Hippocampal formation (tissue), 2 donors: ENCODE results near the gene RBBP5.
"Not testable (repeated sequence)": the region's sequence is repeated elsewhere in the genome, so short reads cannot be mapped to it uniquely, and the experiment has no call there.

ENCODE experiments used
- DNase-seq, 2 donors: peaks; one replicate each; lab custom pipeline; 2025; lab: John Stamatoyannopoulos, UW

RBBP5 gene

GRCh38 chr1:205121660-205122488, at the start of gene RBBP5:
RBBP5 (minus strand) TSS chr1:205121978; CDS start chr1:205121873, 105 bp downstream.
- DNase-seq: peak; percentile 89 to 96

DNA sequence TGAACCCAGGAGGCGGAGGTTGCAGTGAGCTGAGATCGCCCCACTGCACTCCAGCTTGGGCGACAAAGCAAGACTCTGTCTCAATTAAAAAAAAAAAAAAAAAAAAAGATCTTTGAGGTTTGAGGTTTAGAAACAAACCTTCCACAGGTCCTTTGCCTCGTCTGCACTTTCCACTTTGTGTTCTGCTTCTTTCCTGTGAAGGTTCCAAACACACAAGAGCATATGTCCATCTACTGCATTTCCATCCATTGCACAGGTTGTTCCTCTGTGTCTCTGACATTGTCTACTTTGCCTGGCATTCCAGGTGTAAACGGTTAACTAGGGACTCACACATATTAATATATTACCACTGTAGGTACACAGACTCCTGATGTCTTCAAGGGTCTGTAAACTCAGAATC, 49.6 kb upstream of the RBBP5 start:
- DNase-seq: no peak

GRCh38 chr1:205170532-205171269, 48.9 kb upstream of the RBBP5 start:
- DNase-seq: no peak

DNA sequence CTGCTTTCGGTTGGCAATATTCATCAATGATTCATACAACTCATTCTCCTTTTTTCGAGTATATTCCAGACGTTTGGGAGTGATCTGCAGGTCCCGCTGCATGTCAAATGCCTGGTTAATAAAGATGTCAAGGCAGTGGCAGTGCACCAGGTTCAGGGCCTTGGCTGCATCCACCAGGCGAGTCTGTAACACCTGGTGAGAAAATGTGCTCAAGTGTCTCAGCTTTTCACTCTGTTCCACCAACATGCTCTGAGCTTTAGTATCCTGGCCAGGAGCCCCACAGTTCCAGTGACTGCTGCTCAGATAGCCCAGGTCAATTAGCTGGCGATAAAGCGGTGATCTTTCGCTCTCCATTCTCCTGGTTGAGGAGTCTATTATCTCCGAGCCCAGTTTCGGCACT, 47.5 kb upstream of the RBBP5 start:
- DNase-seq: no peak

DNA sequence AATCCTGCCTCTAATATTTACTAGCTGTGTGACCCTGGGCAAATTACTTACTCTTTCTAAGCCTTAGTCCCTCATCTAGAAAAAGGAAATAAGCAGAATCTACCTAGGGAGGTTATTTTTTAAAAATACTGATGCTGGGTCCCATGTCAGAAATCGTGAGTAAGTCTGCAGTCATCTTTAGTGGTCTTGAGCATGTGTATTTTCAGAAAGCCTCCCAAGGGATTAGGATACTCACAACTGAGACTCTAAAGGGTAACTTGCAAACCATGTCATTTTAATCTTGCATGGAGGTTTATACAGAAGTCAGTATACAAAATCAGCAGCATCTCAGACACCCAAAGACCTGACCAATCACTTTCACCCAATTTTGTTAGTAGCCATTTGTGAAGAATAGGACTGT, 46.5 kb upstream of the RBBP5 start:
- no peak for DNase-seq

DNA sequence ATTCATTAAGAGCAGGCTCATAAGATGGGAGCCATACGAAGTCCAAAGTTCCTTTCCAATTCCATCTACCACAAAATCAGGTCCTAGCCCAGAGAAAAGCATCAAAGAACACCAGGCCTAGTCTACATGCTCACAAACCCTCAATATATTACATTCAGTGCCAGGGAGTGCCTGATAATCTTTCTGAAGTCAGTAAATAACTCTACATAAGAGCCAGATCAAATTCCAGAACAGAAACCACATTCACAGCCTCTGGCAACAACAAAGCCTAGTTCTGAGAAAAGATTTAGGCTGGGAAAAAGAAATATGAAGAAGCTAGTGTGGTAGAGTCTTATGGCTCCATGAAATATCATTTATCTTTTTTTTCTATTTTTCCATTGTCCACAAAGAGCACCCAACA, 40.5 kb upstream of the RBBP5 start:
- no peak for DNase-seq

DNA sequence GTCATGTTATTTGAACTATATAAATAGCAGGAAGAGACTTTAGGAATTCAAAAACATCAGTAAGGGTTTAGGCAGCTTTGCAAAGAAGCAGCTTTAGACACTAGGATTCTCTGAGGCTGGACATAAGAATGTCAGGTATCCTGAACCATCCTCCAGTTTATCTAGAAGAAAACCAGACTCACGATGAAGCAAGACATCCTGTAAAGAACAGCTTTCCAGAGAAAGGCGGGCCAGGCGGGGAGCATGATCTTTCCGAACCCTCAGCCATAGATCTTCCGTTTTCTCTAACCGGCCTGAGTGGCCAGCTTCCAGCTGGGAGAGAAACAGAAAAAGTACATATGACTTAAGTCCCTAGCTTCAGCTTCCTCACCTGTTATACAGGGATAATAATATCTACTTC, 39.3 kb upstream of the RBBP5 start:
- no peak for DNase-seq

- no peak for DNase-seq
Measured at GRCh38 chr1:205158048-205158616, 36.4 kb upstream of the RBBP5 start.

DNA sequence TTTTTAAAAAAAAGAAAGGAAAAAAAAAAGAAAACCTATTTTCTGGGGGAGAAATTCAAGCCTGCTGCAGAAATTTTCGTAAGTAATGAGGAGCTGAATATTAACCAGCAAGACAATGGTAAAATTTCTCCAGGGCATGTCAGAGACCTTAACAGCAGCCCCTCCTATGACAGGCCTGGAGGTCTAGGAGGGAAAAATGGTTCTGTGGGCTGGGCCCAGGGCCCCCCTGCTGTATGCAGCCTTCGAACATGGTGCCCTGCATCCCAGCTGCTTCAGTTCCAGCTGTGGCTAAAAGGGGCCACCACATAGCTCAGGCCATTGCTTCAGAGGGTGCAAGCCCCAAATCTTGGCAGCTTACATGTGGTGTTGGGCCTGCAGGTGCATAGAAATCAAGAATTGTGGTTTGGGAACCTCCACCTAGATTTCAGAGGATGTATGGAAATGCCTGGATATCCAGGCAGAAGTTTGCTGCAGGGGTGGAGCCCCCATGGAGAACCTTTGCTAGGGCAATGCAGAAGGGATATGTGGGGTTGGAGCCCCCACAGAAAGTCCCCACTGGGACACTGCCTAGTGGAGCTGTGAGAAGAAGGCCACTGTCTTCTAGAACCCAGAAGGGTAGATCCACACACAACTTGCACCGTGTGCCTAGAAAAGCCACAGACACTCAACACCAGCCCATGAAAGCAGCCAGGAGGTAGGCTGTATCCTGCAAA, 34.0 kb upstream of the RBBP5 start:
- DNase-seq: not testable (repeated sequence)

DNA sequence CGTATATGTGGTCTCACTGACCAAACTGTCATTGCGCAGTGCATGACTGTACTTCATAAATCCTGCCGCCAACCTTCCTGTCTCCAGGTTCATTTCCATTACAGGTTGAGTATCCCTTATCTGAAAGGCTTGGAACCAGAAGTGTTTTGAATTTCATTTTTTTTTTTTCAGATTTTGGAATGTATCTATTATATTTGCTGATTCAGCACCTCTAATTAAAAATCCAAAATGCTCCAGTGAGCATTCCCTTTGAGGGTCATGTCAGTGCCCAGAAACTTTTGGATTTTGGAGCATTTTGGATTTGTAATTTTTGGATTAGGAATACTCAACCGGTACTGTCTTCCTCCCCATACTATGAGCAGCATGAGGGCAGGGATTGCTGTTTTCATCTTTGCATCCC, 30.7 kb upstream of the RBBP5 start:
- DNase-seq: no peak

- DNase-seq: no peak
Measured at GRCh38 chr1:205150651-205151428, 29.1 kb upstream of the RBBP5 start.

- no peak for DNase-seq
Measured at GRCh38 chr1:205147191-205147835, 25.5 kb upstream of the RBBP5 start.

DNA sequence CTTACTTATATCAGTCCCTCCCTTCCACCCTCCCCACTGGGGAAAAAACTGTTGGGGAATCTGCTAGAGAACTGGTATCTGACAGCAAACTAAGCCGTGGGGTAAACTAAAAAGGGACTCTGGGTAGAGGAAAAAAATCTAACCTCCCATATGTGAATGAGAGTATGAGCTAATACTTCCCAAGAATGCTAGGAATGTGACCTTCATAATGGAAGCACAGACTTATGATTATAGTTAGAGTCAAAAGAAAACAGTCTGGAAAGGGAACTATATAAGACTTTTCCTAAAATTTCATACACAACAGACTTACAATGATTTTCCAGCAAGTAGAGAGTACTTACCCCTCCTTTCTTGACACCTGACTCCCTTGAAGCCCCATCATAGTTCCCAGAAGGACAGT, 23.0 kb upstream of the RBBP5 start:
- DNase-seq: no peak

DNA sequence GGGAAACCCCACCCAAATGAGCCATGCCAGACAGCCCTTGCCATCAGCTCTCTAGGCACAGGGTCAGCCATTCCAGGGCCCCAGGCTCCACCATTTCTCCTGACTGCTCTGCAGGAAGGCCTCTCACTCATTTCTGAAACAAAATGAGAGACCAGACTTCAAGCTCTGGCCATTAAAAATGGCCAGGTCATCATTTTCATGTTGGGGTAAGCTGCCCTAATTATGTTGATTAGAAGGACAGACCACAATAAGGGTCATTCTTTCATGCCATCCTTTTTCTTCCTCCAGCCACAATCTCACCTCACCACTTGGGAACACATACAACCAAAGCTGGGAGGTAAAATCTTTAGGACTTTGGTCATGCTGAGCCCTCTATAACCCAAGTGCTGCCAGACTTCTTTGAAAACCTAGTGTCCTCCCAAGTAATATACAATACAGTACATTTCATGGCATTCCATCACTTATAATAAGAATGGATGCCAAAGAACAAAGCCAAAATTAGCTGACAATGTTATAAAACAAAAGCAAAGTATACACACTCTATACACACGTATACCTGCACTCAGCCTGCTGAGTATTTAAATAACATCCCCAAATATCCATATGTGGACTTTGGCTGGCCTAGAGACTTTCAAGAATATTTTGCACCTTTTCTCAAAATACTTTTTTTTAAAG, 22.4 kb upstream of the RBBP5 start:
- DNase-seq: no peak

GRCh38 chr1:205142102-205142469, 20.3 kb upstream of the RBBP5 start:
- DNase-seq: no peak

DNA sequence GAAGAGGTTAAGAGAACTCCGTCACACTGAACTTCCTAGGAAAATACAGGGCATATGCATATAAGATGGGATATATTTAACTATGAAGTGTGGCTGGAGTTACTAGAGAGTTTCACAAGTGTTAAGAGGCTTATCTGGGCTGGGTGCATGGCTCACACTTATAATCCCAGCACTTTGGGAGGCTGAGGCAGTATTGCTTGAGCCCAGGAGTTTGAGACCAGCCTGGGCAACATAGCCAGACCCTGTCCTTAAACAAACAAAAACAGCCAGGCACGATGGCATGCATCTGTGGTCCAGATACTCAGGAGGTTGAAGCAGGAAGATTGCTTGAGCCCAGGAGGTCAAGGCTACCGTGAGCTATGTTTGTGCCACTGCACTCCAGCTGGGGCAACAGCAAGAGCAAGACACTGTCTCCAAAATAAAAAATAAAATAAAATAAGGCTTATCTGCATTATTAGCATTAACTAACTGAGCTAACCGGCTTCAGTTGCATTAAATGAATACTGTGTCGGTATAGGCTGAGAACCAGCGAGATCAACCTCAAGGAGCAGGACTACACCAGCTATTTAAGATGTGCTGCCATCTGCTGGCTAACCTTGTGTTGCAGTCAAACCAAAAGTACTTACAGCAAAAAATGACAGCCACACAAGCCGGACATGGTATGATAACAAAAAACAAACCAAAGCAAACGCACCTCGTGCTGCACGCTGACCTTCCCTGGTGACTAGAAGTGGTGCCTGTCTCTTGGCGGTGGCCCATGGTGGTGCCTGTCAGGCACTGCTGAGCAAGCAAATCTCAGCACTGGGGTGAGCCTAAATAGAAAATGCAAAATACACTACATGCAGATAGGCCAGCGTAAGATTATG, 19.7 kb upstream of the RBBP5 start:
- peak; percentile 74 to 83 for DNase-seq

- no peak for DNase-seq
Measured at GRCh38 chr1:205140113-205140512, 18.3 kb upstream of the RBBP5 start.

GRCh38 chr1:205137901-205138300, 16.1 kb upstream of the RBBP5 start:
- no peak for DNase-seq

DNA sequence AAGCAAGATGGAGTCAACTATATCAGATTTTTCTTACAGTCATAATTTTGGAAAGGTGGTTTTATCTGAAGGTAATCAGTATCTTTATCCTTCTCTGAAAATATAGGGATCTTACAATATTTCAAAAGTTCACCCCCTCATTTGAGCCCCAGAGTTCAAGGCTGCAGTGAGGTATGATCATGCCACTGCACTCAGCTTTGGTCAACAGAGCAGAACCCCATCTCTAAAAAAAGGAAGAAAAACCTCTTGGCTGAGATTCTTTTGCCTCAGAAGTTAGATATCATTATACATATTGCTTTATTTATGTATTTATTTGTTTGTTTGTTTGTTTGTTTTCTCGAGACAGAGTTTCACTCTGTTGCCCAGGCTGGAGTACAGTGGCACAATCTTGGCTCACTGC, 11.5 kb upstream of the RBBP5 start:
- no peak for DNase-seq
